CD14-positive monocyte (primary cell): Measurements from ENCODE around the gene CA5B. TPM values are rescaled to one million over a fixed set of nuclear protein-coding genes. Genes with fewer than 3 reads are reported as not detected.

Source experiments
- DNase-seq, 3 donors: peaks; one replicate each; pipeline ENCODE4 v3.0.0-alpha.2; 2011 to 2022
- H2AFZ ChIP-seq: 2 replicates; pipeline ENCODE4 v1.6.0; 2012; ENCODE audit warnings: mild to moderate bottlenecking, low read depth, low read length, inconsistent platforms; ENCODE audit not compliant: insufficient read depth, poor library complexity, severe bottlenecking
- H3K27ac ChIP-seq, 2 donors: 1 replicate in 1 of 2; 2 replicates in 1 of 2; pipeline ENCODE4 v1.5.1; 2012 to 2013; ENCODE audit warnings: low read length in 2 of 2, control low read depth in 1 of 2, inconsistent platforms in 1 of 2, low read depth in 1 of 2, mild to moderate bottlenecking in 1 of 2
- H3K27me3 ChIP-seq, 2 donors: one replicate each; pipeline versions ENCODE4 v1.6.0 to v1.6.1; 2011 to 2013; ENCODE audit warnings: low read length in 2 of 2; ENCODE audit not compliant: control insufficient read depth in 2 of 2, insufficient read depth in 2 of 2
- H3K36me3 ChIP-seq, 2 donors: replicated peaks in 1 of 2; 1 replicate in 1 of 2; 2 replicates in 1 of 2; pipeline versions ENCODE4 v1.5.1 to v1.6.1; 2012 to 2013; ENCODE audit warnings: low read length in 2 of 2, control low read depth in 1 of 2, inconsistent platforms in 1 of 2, mild to moderate bottlenecking in 1 of 2; ENCODE audit not compliant: insufficient read depth in 2 of 2, control insufficient read depth in 1 of 2
- H3K4me1 ChIP-seq, 2 donors: 1 replicate in 1 of 2; 2 replicates in 1 of 2; pipeline versions ENCODE4 v1.5.1 to v1.6.1; 2012 to 2013; ENCODE audit warnings: low read length in 2 of 2, control low read depth in 1 of 2, inconsistent platforms in 1 of 2, mild to moderate bottlenecking in 1 of 2, moderate library complexity in 1 of 2; ENCODE audit not compliant: insufficient read depth in 2 of 2, control insufficient read depth in 1 of 2
- H3K4me2 ChIP-seq: replicated peaks from 2 replicates; pipeline ENCODE3; 2012; ENCODE audit warnings: low read length, moderate library complexity, mild to moderate bottlenecking; ENCODE audit not compliant: poor library complexity, severe bottlenecking; ENCODE audit errors: extremely low read depth
- H3K4me3 ChIP-seq, 3 experiments: fragments of 200-600 bp in 1 of 3; sonication (generic) in 1 of 3; replicated peaks in 1 of 3; 1 replicate in 2 of 3; 2 replicates in 1 of 3; pipeline ENCODE4 v1.5.1; 2011 to 2013; ENCODE audit warnings: low read length in 3 of 3, mild to moderate bottlenecking in 3 of 3, control low read depth in 2 of 3, low read depth in 2 of 3, inconsistent platforms in 1 of 3, moderate library complexity in 1 of 3
- H3K79me2 ChIP-seq: 2 replicates; pipeline ENCODE4 v1.6.0; 2012; ENCODE audit warnings: mild to moderate bottlenecking, control low read depth, inconsistent platforms, low read length, moderate library complexity; ENCODE audit not compliant: insufficient read depth
- H3K9ac ChIP-seq: 2 replicates; pipeline ENCODE4 v1.6.0; 2017; ENCODE audit warnings: low read length, mild to moderate bottlenecking; ENCODE audit not compliant: insufficient read depth, poor library complexity, severe bottlenecking
- H3K9me3 ChIP-seq, 2 donors: replicated peaks in 1 of 2; 1 replicate in 1 of 2; 2 replicates in 1 of 2; pipeline versions ENCODE4 v1.5.1 to v1.6.1; 2012 to 2013; ENCODE audit warnings: low read length in 2 of 2, control low read depth in 1 of 2; ENCODE audit not compliant: control insufficient read depth in 1 of 2, insufficient read depth in 1 of 2
- H4K20me1 ChIP-seq: 2 replicates; pipeline ENCODE4 v1.6.0; 2012; ENCODE audit warnings: mild to moderate bottlenecking, low read length, control low read depth, moderate library complexity; ENCODE audit not compliant: insufficient read depth
- H3K27ac Mint-ChIP-seq, 7 donors: one replicate each; pipeline ENCODE4 v1.8.0; 2020; ENCODE audit warnings: mild to moderate bottlenecking in 7 of 7, mixed read lengths in 7 of 7, moderate library complexity in 6 of 7, inconsistent platforms in 2 of 7
- H3K27me3 Mint-ChIP-seq, 3 donors: one replicate each; pipeline ENCODE4 v1.8.0; 2021 to 2022; ENCODE audit warnings: low read depth in 3 of 3, mild to moderate bottlenecking in 3 of 3, mixed read lengths in 3 of 3, moderate library complexity in 3 of 3, inconsistent platforms in 1 of 3
- H3K36me3 Mint-ChIP-seq, 2 donors: one replicate each; pipeline ENCODE4 v1.8.0; 2020; ENCODE audit warnings: mixed read lengths in 2 of 2, inconsistent platforms in 1 of 2, mild to moderate bottlenecking in 1 of 2
- H3K4me1 Mint-ChIP-seq: one replicate; pipeline ENCODE4 v1.8.0; 2020; ENCODE audit warnings: mild to moderate bottlenecking, mixed read lengths
- H3K4me3 Mint-ChIP-seq, 2 donors: one replicate each; pipeline ENCODE4 v1.8.0; 2020; ENCODE audit warnings: mild to moderate bottlenecking in 2 of 2, mixed read lengths in 2 of 2, moderate library complexity in 1 of 2
- H3K9me3 Mint-ChIP-seq, 7 donors: one replicate each; pipeline ENCODE4 v1.8.0; 2020 to 2022; ENCODE audit warnings: mixed read lengths in 7 of 7, mild to moderate bottlenecking in 6 of 7, moderate library complexity in 6 of 7, inconsistent platforms in 2 of 7
- CTCF ChIP-seq: fragments of 200-600 bp; IDR thresholded peaks from one replicate; pipeline ENCODE4 v1.8.0; 2022; ENCODE audit warnings: antibody characterized with exemption, mild to moderate bottlenecking
- WGBS: methylation state at CpG from one replicate; pipeline ENCODE4 v1.1.5; 2013; ENCODE audit warnings: missing lambda C conversion rate; ENCODE audit not compliant: insufficient coverage; 5-methylcytosine and 5-hydroxymethylcytosine counted together
- intact Hi-C, 2 donors: fragments of 100-400 bp; cut with micrococcal nuclease; formaldehyde crosslinking; loops; one replicate each; pipeline versions ENCODE4 v1.15.0 to v1.15.1; 2023
- polyA plus RNA-seq, 3 donors: library from polyadenylated mRNA; depleted of rRNA in 1 of 3; unstranded in 2 of 3; stranded (reverse) in 1 of 3; fragments of 300-500 nt in 2 of 3; fragments of >200 nt in 1 of 3; fragmentation: Illumina TruSeq in 2 of 3; gene quantifications; 1 replicate in 2 of 3; 2 replicates in 1 of 3; pipeline ENCODE4 v1.2.3, GENCODE V29; 2012 to 2021

Gene CA5B
- polyA plus RNA-seq, 3 donors: 6.2 to 24.4 (median 21.4) TPM

- Mint-ChIP-seq H3K27ac (no peak within 1 kb of the TSS), H3K4me3 (no peak within 1 kb of the TSS), H3K27me3 (peaks cover 0 to 2% (median 0%) of the 10 kb centered on the region in 3 donors), H3K9me3 (no peaks in the 10 kb centered on the region), H3K36me3 (peaks cover 14 to 25% of the 10 kb centered on the region in 2 donors), H3K4me1 (peaks cover 26% of the 10 kb centered on the region)
- Histone ChIP-seq H3K27me3 (no peaks in the 10 kb centered on the region), H3K79me2 (peaks cover 35% of the 10 kb centered on the region), H3K4me1 (peaks cover 36 to 51% of the 10 kb centered on the region in 2 donors), H2AFZ (peak within 1 kb of the TSS; percentile 94), H3K36me3 (peaks cover 10 to 28% of the 10 kb centered on the region in 2 donors), H4K20me1 (peaks cover 22% of the 10 kb centered on the region), H3K4me2 (peak within 1 kb of the TSS; percentile 87), H3K4me3 (peak within 1 kb of the TSS; percentile 83 to 96 (median 87)), H3K27ac (peak within 1 kb of the TSS; percentile 84 to 98), H3K9ac (peak within 1 kb of the TSS; percentile 75), H3K9me3 (no peaks in the 10 kb centered on the region)
- DNase-seq: peak; percentile 68 to 71 (median 69)
- intact Hi-C loops: no loop called here
- 0% methylated on average over 29 of the region's 55 CpGs for WGBS
- no peak for TF ChIP-seq CTCF
Measured at GRCh38 chrX:15789979-15790768, 52.1 kb downstream of the CA5B start, which contains the start of gene ZRSR2. TSS of gene ZRSR2 (plus strand) at chrX:15790484. CDS start at chrX:15790496, 12 bp downstream.

GRCh38 chrX:15790769-15791290 is 52.8 kb downstream of the CA5B start:
- H3K4me3 ChIP-seq: peak overlapping the region; percentile 83 to 96 (median 87)
- Mint-ChIP-seq H3K36me3 (peaks cover 15 to 32% of the 10 kb centered on the region in 2 donors), H3K9me3 (no peaks in the 10 kb centered on the region), H3K27me3 (peaks cover 0 to 2% (median 0%) of the 10 kb centered on the region in 3 donors), H3K4me1 (peaks cover 23% of the 10 kb centered on the region), H3K27ac (no peak overlapping the region), H3K4me3 (no peak overlapping the region)
- peaks cover 41% of the 10 kb centered on the region for H3K79me2 ChIP-seq
- no peaks in the 10 kb centered on the region for H3K9me3 ChIP-seq
- peak overlapping the region; percentile 87 for H3K4me2 ChIP-seq
- WGBS: no CpG with 5 or more reads among the region's 15 CpGs
- TF ChIP-seq CTCF: no peak
- H3K4me1 ChIP-seq: peaks cover 31 to 44% of the 10 kb centered on the region in 2 donors
- no peaks in the 10 kb centered on the region for H3K27me3 ChIP-seq
- peak overlapping the region; percentile 94 for H2AFZ ChIP-seq
- intact Hi-C loops: no loop called here
- H4K20me1 ChIP-seq: peaks cover 29% of the 10 kb centered on the region
- peak overlapping the region; percentile 75 for H3K9ac ChIP-seq
- DNase-seq: peak; percentile 30 to 41 (median 34)
- H3K36me3 ChIP-seq: peaks cover 10 to 34% of the 10 kb centered on the region in 2 donors
- peak overlapping the region; percentile 84 to 98 for H3K27ac ChIP-seq
